Measurements from ENCODE around the gene CSTPP1. TPM values are rescaled to one million over a fixed set of nuclear protein-coding genes. Genes with fewer than 3 reads are reported as not detected.

Gene CSTPP1, protein sequence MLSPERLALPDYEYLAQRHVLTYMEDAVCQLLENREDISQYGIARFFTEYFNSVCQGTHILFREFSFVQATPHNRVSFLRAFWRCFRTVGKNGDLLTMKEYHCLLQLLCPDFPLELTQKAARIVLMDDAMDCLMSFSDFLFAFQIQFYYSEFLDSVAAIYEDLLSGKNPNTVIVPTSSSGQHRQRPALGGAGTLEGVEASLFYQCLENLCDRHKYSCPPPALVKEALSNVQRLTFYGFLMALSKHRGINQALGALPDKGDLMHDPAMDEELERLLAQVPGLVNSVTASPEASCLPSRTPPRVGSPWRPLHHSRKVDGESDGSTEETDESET
- total RNA-seq, result 5.8 TPM

DNA sequence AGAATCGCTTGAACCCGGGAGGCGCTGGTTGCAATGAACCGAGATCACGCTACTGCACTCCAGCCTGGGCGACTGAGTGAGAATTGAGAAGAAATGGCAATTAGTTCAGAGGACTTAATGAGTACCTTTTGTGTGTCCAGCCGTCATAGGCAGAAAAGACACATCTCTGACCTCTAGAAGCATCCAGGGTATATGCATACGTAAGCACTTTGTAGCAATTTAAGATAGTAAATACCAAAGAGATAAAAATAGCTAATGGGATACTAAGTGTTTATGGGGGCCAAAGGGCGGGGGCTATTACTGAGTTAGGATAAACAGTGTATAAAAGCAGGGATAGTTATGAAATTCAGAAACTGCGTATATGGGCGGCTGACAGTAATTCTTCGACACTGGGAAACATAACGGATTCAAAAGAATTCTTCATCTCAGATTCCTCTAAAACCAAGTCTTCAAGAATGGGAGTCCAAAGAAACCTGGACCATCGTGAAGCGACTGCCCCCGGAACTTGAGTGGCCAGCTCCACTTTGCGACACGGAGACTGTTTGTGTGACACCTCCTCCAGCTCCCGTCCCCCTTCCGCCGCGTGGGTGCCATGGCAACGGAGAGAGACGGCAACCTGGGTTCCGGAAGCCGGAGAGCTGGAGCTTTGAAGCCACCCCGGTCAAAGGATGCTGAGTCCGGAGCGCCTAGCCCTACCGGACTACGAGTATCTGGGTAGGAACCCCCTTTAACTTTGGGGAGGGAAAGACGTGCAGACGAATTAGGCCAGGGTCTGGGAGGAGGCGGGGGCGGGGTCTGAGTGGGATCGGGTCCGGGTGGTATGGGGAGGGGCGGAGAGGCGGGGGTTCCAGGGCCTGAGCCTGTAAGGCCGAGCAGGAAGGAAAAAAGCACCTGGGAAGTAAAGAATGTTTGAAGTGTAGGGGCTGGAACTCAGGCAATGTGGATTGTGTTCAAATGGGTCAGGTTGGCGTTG lies at the start of gene CSTPP1:
Gene CSTPP1, plus strand, starts transcription at position 624 of the 973 bp plus-strand sequence. Its CDS starts 45 bp downstream, at position 669.
- peak within 1 kb of the TSS; percentile 57 for H3K4me3 ChIP-seq (ENCODE audit: low read length)
- peaks cover 13% of the 10 kb centered on the region for H3K4me1 ChIP-seq (ENCODE audit: insufficient read depth, low read length)
- no peaks in the 10 kb centered on the region for H3K9me3 ChIP-seq (ENCODE audit: low read depth, low read length)
- H3K27me3 ChIP-seq (ENCODE audit: insufficient read depth, low read length), result no peaks in the 10 kb centered on the region

DNA sequence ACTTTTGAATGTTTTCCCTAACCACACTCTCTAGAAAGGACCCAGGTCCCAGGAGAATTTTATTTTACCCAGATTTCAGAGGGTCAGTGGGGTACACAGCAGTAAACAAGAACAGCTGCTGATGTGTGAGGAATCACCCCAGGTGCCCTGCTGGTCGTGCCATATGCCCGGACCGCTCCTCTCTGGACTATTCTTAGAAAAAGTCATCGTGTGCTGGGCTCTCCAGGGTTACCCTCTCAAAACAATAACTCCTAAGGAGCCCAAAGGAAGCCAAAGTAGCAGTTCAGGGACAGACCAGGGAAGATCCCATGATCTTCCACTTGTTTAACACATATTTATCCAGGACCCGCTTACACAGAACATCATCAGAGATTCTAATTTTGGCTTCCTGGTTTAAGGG lies 47.9 kb upstream of the CSTPP1 start:
- no peaks in the 10 kb centered on the region for H3K4me1 ChIP-seq (ENCODE audit: insufficient read depth, low read length)

DNA sequence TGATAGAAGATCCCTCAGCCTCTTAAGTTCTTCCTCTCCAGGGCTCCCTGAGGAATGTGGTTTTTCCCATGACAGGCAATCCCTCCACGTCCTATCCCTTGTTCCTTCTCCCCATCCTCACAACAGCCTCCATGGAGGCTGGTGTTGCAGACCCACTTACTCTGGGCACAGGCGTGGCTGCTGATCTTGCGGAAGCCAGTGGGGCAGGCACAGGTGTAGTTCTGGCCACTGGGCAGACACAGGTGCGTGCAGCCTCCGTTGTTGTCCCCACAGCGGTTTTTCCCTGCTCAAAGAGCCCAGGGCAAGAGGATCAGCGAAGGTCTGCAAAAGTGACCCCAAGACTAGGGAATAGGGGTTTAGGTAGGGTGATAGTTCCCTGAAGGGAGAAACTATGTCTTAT lies 47.3 kb upstream of the CSTPP1 start:
- no peak overlapping the region for H3K4me3 ChIP-seq (ENCODE audit: low read length)
- no peaks in the 10 kb centered on the region for H3K9me3 ChIP-seq (ENCODE audit: low read depth, low read length)
- no peaks in the 10 kb centered on the region for H3K27me3 ChIP-seq (ENCODE audit: insufficient read depth, low read length)
- H3K4me1 ChIP-seq (ENCODE audit: insufficient read depth, low read length), result no peaks in the 10 kb centered on the region

More for the DNA sequence above, 47.9 kb upstream of the CSTPP1 start:
- Histone ChIP-seq H3K4me3 (ENCODE audit: low read length) (no peak overlapping the region), H3K27me3 (ENCODE audit: insufficient read depth, low read length) (no peaks in the 10 kb centered on the region), H3K9me3 (ENCODE audit: low read depth, low read length) (no peaks in the 10 kb centered on the region)

DNA sequence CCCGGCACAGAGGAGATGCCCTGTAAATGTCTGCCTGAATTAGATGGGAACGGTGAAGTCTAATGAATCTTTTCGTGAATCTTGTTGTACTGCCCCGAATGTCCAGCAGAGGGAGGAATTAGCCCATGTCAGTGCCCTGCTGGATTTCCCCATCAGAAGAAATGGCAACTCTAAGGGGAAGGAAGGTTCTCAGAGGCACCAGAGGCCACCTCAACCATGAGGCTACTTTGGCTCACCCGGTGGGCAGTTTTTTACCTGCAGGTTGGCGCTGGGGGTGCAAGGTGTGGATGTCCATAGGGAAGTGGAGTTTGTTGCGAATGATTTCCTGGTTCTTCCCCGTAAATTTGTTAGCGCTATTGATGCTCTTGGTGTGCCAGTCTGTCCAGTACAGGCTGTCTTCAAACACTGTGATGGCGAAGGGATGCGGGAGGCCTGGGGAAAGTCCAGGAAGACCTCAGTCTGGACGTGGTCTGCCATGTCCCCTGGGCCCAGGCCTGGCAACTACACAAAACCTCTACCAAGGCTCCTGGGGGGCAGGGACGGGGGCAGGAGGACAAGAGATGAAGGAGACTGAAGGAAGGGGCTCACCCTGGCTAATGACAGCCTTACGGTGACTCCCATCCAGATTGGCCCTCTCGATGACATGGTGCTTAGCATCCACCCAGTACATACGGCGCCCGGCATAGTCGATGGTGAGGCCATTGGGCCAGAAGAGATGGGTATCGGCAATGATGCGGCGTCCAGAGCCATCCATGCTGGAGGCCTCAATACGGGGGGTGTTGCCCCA lies 46.7 kb upstream of the CSTPP1 start:
- Histone ChIP-seq H3K4me1 (ENCODE audit: insufficient read depth, low read length) (no peaks in the 10 kb centered on the region), H3K9me3 (ENCODE audit: low read depth, low read length) (no peaks in the 10 kb centered on the region), H3K27me3 (ENCODE audit: insufficient read depth, low read length) (no peaks in the 10 kb centered on the region), H3K4me3 (ENCODE audit: low read length) (no peak overlapping the region)

DNA sequence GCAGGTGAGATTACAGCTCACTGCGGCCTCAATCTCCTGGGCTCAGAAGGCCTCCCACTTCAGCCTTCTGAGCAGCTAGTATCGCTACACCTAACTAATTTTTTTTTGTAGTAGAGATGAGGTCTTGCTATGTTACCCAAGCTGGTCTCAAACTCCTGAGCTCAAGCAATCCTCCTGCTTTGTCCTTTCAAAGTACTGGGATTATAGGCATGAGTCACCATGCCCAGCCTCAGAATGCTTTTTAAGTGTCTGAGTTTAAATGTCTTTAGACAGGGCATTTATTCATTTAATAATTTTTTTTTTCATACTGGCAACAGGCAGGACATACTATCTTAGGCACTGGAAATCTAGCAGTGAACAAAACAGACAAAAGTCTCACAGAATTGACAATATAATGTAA lies 45.9 kb upstream of the CSTPP1 start:
- Histone ChIP-seq H3K4me1 (ENCODE audit: insufficient read depth, low read length) (no peaks in the 10 kb centered on the region), H3K9me3 (ENCODE audit: low read depth, low read length) (no peaks in the 10 kb centered on the region), H3K4me3 (ENCODE audit: low read length) (no peak overlapping the region), H3K27me3 (ENCODE audit: insufficient read depth, low read length) (no peaks in the 10 kb centered on the region)

DNA sequence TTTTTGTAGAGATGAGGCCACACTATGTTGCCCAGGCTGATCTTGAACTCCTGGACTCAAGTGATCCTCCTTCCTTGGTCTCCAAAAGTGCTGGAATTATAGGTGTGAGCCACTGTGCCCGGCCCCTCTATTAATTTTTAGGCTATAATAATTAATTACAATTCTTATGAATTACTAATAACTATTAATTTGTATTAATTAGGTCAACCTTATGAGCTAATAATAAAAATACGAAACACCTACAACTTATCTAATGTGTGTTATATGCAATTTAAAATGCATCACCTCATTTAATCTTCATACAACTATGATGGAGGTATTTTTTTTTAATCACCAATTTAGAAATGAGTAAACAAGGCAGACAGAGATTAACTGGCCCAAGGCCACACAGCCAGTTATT lies 44.5 kb upstream of the CSTPP1 start:
- H3K9me3 ChIP-seq (ENCODE audit: low read depth, low read length), result no peaks in the 10 kb centered on the region
- no peaks in the 10 kb centered on the region for H3K27me3 ChIP-seq (ENCODE audit: insufficient read depth, low read length)
- no peak overlapping the region for H3K4me3 ChIP-seq (ENCODE audit: low read length)
- no peaks in the 10 kb centered on the region for H3K4me1 ChIP-seq (ENCODE audit: insufficient read depth, low read length)

DNA sequence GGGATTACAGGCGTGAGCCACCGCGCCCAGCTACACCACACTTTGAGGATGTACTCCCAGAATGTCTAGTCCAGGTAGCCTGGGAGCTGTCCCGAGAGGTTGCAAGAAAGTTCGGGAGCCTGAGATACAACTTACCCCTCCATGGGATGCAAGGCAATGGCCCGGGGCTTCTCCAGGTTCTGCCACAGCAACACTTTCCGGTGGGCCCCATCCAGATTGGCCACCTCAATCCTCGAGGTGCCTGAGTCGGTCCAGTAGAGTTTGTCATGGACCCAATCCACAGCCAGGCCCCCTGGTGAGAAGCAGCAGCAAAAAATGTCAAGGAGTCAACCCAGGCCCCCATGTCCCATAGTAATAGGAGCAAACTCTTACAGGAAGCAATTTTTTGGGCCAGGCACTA lies 43.7 kb upstream of the CSTPP1 start:
- no peak overlapping the region for H3K4me3 ChIP-seq (ENCODE audit: low read length)
- no peaks in the 10 kb centered on the region for H3K4me1 ChIP-seq (ENCODE audit: insufficient read depth, low read length)
- no peaks in the 10 kb centered on the region for H3K27me3 ChIP-seq (ENCODE audit: insufficient read depth, low read length)
- no peaks in the 10 kb centered on the region for H3K9me3 ChIP-seq (ENCODE audit: low read depth, low read length)

DNA sequence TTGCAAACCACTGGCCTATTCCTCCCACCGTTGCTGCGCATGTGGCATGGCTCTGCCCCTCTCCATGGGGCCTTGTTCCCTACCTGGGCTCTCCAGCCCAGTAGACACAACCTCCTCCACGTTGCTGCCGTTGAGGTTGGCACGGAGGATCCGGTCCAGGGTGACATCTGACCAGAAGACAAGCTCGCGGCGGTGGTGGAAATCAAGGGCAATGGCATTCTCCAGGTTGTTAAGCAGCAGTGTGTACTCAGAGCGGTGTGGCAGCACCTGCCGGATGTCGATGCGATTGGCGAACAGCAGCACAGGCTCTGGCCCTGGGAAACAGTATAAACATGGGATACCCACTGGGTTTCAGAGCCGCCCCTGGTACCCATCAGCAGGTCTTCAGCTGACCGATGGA lies 42.1 kb upstream of the CSTPP1 start:
- Histone ChIP-seq H3K9me3 (ENCODE audit: low read depth, low read length) (no peaks in the 10 kb centered on the region), H3K27me3 (ENCODE audit: insufficient read depth, low read length) (no peaks in the 10 kb centered on the region), H3K4me1 (ENCODE audit: insufficient read depth, low read length) (no peaks in the 10 kb centered on the region), H3K4me3 (ENCODE audit: low read length) (no peak overlapping the region)

DNA sequence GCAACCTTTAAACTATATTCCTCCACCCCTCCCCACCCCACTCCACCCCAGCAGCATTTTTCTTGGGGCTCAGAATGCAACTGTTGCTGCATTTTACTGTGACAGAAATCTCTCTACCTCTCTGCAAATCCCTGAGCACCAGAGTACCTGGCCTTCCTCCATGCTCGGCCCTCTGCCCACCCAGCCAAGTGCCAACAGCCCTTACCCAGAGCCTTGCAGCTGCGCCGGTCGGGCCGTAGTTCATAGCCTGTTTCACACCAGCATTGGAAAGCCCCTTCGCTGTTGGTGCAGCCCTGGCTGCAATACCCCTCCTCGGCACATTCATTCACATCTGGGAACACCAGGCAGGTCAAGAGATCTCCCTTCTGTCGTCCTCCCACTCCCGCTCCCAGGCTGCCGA lies 41.6 kb upstream of the CSTPP1 start:
- no peak overlapping the region for H3K4me3 ChIP-seq (ENCODE audit: low read length)
- H3K9me3 ChIP-seq (ENCODE audit: low read depth, low read length), result no peaks in the 10 kb centered on the region
- no peaks in the 10 kb centered on the region for H3K4me1 ChIP-seq (ENCODE audit: insufficient read depth, low read length)
- no peaks in the 10 kb centered on the region for H3K27me3 ChIP-seq (ENCODE audit: insufficient read depth, low read length)

DNA sequence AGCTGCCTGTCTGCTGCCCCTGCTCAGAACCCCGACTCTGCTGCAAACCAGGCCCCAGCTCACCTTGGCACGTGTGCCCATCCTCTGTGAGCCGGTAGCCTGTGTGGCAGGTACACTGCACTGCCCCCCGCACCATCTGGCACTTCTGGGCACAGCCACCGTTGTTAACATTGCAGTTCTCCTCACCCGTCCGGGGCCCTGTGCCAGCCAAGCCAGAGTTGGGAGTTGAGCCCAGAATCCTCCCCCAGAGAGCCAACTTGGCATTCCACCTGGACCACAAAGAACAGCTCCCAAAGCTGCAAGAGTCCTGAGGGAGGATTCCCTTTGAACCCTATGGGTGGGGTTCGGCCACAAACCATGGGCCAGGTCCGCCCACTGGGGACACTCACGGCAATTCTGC lies 40.7 kb upstream of the CSTPP1 start:
- Histone ChIP-seq H3K4me1 (ENCODE audit: insufficient read depth, low read length) (no peaks in the 10 kb centered on the region), H3K4me3 (ENCODE audit: low read length) (no peak overlapping the region), H3K9me3 (ENCODE audit: low read depth, low read length) (no peaks in the 10 kb centered on the region), H3K27me3 (ENCODE audit: insufficient read depth, low read length) (no peaks in the 10 kb centered on the region)

DNA sequence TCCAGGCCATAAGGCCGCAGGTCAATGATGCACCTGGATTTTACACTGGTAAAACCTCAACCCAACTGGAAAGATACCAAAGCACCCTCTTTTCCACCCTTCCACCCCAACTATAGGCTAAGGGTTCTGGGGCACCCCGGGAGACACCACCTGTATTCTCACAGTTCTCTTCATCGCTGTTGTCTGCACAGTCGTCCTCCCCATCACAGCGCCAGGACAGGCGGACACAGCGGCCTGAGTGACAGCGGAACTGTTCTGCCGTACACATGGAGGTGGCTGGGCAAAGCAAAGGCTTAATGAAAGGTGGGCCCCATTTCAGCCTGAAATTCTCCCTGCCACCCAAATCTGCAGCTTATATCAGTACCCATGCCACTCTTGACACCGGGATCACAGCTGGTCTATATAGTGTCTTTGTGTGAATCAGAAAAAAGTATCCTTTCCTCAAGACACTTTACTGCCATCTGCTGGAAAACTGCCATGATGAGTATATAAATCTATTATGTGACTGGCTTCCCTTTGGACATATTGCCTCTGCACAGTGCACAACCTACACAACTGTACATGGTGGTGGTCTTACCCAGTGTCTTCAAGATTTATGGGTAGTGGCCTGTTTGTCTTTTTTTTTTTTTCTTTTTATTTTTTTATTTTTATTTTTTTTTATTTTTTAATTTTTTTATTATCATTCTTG lies 39.7 kb upstream of the CSTPP1 start:
- no peaks in the 10 kb centered on the region for H3K9me3 ChIP-seq (ENCODE audit: low read depth, low read length)
- no peaks in the 10 kb centered on the region for H3K27me3 ChIP-seq (ENCODE audit: insufficient read depth, low read length)
- no peak overlapping the region for H3K4me3 ChIP-seq (ENCODE audit: low read length)
- H3K4me1 ChIP-seq (ENCODE audit: insufficient read depth, low read length), result no peaks in the 10 kb centered on the region

DNA sequence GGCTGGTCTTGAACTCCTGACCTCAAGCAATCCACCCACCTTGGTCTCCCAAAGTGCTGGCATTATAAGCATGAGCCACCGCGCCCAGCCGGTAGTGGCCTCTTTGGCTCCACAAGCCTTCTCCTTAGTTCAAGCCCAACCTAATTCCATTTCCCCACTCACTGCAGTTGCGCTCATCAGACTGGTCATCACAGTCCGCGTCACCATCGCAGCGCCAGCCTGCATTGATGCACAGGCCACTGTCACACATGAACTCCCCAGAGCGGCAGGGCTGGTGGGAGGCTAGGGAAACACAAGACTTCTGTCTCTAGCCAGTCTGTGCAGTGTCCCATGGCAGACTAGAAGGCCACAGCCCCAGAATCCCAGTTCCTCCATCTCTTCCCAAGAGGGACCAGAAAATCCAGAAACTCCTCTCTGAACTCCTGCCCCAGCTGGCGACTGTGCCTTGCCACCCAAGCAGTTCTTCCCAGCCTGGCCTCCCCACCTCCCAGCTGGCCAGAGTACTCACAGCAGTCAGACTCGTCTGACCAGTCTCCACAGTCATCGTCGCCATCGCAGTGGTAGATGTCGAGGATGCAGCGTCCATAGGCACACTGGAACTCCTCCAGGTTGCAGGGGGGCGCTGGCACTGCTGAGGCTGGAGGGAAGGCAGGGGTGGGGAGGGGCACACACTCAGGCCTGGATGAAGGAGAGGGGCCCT lies 38.0 kb upstream of the CSTPP1 start:
- Histone ChIP-seq H3K9me3 (ENCODE audit: low read depth, low read length) (no peaks in the 10 kb centered on the region), H3K4me1 (ENCODE audit: insufficient read depth, low read length) (no peaks in the 10 kb centered on the region), H3K27me3 (ENCODE audit: insufficient read depth, low read length) (no peaks in the 10 kb centered on the region), H3K4me3 (ENCODE audit: low read length) (no peak overlapping the region)

DNA sequence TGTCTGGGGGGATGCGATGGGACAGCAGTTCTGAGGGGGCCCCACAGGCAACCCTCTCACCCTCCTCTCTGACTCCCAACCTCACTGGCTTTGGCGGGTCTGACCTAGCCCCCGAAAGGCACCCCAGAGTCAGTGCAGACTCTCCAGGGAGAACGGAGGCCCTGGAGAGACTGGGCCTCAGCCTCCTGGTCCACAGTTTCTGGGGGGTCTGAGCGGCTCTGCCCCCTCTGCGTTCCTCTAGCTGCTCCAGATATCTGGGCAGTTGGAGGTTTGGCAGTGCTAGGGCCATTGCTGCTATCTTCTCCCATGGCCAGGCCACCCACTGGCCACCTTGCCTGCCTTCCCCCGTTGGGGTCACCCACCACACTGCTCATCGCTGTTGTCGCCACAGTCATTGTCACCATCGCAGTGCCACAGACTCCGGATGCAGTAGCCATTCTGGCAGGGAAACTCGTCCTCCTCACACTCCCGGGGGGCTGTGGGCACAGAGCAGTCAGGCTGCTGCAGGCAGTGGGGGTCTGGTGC lies 37.0 kb upstream of the CSTPP1 start:
- no peaks in the 10 kb centered on the region for H3K4me1 ChIP-seq (ENCODE audit: insufficient read depth, low read length)
- H3K27me3 ChIP-seq (ENCODE audit: insufficient read depth, low read length), result no peaks in the 10 kb centered on the region
- H3K9me3 ChIP-seq (ENCODE audit: low read depth, low read length), result no peaks in the 10 kb centered on the region
- no peak overlapping the region for H3K4me3 ChIP-seq (ENCODE audit: low read length)
